Loucy (cell line): ENCODE measurements around the gene MLLT10.

Experiments used
- CTCF ChIP-seq: fragments of 200-600 bp; sonication (generic); conservative IDR thresholded peaks from 2 replicates; pipeline ENCODE4 v1.5.1; 2014; ENCODE audit warnings: mild to moderate bottlenecking, antibody characterized with exemption, low read length
- EZH2phosphoT487 ChIP-seq: fragments of 200-600 bp; IDR thresholded peaks from 2 replicates; pipeline ENCODE4 v1.6.1; 2018; ENCODE audit warnings: antibody characterized with exemption, mild to moderate bottlenecking, moderate library complexity, borderline replicate concordance

GRCh38 chr10:21604651-21605050 lies 70.6 kb downstream of the MLLT10 start:
- TF ChIP-seq CTCF (no peak), EZH2phosphoT487 (no peak)
